Peyer's patch (tissue), 4 donors: Measurements from ENCODE around the gene POLK.

Source experiments
- CTCF ChIP-seq, 6 experiments: fragments of 450-650 bp in 4 of 6; fragments of 200-600 bp in 2 of 6; sonication (generic) in 1 of 6; IDR thresholded peaks; one replicate each; pipeline ENCODE4 v1.5.1; 2017 to 2019; ENCODE audit warnings: antibody characterized with exemption in 6 of 6, mild to moderate bottlenecking in 3 of 6, moderate library complexity in 1 of 6
- POLR2A ChIP-seq, 2 donors: fragments of 450-650 bp; IDR thresholded peaks; one replicate each; pipeline ENCODE4 v1.5.1; 2017; ENCODE audit warnings: antibody characterized with exemption in 2 of 2, mild to moderate bottlenecking in 2 of 2, moderate library complexity in 2 of 2

GRCh38 chr5:75538211-75538610, 26.5 kb downstream of the POLK start:
- TF ChIP-seq CTCF (IDR thresholded peaks at IDR 0.05) (no peak), POLR2A (IDR thresholded peaks at IDR 0.05) (no peak)
